HG03469 (cell line): Measurements from ENCODE around the gene CTNND2.

ENCODE experiments used
- ATAC-seq: cut with Tn5 transposase; IDR thresholded peaks from one replicate; pipeline ENCODE4 v1.9.1; 2021; ENCODE audit warnings: mild to moderate bottlenecking, moderate library complexity, moderate number of reproducible peaks; ENCODE audit not compliant: unreplicated experiment

CTNND2 gene

DNA sequence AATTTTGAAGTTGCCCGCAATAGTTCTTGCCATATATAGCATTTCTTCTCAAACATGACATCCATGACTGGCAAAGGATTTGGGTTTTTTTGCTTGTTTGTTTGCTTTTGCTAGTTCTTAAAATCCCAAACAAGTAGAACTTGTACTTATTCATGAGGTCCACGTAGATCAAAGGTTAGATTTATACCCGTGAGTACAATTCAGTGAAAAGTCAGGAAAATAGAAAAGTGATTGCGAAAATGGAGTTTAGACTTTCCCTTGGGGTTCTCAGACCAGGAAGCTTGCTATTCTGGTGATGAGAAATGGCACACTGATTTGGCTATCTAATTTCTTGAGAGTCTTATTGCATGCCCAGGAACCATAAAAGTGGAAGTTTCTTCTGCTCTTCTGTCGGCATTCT lies 304.7 kb downstream of the CTNND2 start:
- no peak for ATAC-seq

DNA sequence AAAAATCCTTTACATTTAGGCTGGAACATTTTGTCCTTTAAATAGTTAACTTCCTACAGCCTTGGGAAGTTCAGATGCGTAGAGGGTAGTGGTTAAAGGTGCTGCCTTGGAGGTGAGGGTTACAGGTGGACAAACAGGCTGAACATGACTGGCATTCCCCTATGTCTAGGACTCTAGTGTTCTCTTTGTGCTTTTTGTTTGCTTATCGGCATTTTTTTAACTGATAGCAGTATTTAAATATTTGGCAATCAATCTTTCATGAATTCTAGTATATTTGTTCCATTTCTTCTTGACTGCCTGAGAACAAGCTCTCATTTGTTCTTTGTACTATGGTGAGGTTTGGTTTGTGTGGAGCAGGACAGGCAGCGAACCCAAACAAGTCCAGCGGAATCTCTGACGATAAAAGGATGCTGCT lies 307.6 kb downstream of the CTNND2 start:
- ATAC-seq, result no peak

- ATAC-seq, result no peak
These were observed 308.1 kb downstream of the CTNND2 start for GRCh38 chr5:11596185-11596584.

- no peak for ATAC-seq
These were observed 309.2 kb downstream of the CTNND2 start for GRCh38 chr5:11595045-11595444.

DNA sequence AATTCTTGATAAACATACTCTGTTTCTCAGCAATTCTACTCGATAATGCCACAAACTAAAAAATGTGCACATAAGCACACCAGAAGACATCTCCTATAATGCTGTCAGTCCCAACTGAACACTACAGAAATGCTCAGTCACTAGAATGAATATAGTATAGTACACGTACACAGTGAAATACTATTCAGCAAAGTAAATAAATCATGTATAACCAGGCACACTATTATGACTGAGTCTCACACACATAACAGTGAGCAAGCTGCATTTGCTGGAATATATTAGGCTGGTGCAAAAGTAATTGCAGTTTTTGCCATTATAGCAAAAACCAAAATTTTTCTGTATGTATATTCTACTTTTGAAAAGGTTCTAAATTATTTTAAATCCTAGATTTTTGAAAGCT lies 310.2 kb downstream of the CTNND2 start:
- no peak for ATAC-seq

GRCh38 chr5:11590475-11590874 lies 313.8 kb downstream of the CTNND2 start:
- ATAC-seq, result no peak

- ATAC-seq, result no peak
These were observed 315.4 kb downstream of the CTNND2 start for GRCh38 chr5:11588803-11589202.

DNA sequence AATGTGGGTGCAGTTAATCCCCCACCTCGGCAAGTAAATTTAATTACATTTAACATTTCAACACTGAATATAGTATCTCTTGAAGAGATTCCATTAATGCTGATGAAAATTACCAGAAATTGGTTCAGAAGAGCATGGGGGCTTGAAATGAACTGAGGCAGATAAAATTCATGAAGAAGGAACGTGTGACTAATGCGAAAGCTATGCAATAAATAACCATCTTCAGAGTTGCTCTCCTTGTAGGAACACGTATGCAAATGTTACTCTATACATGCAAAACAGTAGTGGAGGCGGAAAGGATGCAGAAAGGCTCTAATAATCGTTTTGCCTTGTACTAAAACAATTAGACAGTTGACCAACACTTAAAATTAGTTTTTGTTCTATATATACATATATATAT lies 320.2 kb downstream of the CTNND2 start:
- ATAC-seq, result no peak

DNA sequence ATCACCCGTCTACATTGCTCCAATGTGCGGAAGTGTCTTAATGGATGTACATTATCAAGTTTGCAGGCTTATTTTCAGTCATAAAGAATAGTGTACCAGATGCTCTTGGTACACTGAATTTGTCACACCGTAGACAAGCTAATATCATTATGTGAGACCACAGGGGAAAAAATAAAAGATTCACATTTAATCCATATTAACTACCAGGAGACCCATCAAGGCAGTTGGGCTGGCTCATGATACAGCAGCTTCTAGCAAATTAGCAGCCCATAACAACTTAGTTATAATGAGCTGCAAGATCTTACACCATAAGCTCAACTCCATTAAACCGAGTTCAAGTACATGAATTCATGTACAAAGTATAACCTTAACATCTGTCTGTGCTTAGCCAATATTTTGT lies 324.9 kb downstream of the CTNND2 start:
- ATAC-seq, result no peak

- ATAC-seq, result no peak
These were observed 329.5 kb downstream of the CTNND2 start for GRCh38 chr5:11574787-11575186.

DNA sequence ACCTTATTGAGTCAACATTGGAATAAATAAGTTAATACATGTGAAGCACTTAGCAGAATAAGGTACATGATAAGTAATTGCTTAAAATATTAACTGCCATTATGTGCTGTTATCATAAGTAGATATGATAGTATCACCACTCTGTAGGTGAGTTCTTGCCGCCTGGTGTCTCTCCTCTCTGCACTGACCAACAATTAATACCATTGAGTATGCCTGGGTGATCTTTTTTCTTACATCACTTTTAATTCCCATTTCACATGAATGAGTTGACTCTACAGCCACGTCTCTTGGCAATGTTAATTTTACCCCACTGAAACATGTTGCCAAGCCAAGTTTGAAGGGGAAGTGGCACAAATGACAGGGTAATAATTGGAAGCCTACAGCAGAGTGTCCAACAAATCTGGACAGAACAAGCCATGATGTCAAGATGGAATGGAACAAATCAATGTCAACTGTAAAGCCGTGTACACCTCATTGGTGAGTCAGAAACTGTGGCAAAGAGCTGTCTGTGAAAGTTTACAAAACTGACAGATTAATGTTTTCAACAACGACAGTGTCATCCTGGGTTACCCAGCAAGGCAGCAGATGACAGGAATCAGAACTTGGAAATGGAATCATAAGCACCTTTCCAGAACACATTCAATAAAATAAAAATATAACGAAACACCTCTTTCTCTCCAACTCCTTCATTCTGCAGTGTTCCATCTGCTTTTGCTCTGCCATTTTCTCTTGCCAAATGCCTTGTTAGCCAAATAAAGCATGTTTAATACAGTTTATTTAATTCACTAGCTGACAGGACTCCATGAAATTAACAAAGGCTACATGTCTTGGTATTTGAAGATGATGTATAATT lies 330.9 kb downstream of the CTNND2 start:
- no peak for ATAC-seq

- no peak for ATAC-seq
These were observed 339.5 kb downstream of the CTNND2 start for GRCh38 chr5:11564706-11565105.

DNA sequence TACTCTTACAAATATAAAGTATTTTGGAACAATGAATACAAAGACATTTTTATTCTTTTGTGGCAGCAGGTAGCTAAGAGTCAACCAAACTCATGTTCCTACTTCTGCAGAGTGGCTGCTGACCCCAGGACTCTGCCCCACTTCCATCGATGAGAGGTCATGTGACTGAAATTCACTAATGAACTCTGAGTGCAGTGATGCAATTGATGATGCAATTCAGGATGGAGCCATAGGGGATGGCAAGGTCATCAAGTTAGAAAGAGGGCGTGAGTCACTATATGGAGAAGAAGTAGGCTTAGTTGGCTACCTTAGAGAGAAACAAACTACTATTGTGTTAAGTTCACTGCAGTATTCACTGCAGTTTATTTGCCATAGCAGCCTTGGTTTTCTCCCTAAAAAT lies 340.4 kb downstream of the CTNND2 start:
- ATAC-seq, result no peak

DNA sequence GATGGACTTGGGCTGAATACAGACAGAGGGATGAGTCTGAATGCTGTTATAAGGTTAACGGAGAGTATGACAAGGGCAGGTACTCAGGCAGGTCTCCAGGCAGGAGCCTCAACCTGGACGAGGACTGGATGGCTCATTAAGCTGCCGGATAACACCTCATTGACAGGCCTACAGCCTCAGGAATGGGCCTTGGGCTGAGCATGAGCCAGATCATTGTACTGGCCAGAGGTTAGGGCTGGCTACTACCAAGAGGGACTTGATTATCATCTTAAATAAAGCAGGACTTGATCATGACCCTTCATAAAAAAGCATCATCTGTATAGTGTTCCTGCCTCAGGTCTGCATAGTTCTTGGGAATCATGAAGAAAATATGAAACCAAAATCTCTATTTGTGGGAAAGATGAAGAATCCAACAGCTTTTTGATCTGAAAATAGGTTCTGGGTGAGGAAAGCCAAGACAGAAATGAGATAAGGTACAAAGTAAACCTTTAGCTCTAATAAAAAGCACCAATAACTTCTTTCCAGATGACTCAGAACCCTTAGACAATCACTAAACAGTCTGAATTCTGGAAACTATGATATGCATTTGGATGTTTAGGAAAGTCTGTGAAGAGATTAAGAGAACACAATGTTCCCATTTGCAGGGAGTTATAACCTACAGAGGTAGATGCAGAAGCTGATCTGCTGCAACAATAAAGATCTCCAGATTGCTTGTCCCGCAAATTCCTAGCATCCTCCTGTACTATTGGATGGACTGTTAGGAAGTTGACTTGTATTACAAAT lies 343.1 kb downstream of the CTNND2 start:
- ATAC-seq, result no peak

DNA sequence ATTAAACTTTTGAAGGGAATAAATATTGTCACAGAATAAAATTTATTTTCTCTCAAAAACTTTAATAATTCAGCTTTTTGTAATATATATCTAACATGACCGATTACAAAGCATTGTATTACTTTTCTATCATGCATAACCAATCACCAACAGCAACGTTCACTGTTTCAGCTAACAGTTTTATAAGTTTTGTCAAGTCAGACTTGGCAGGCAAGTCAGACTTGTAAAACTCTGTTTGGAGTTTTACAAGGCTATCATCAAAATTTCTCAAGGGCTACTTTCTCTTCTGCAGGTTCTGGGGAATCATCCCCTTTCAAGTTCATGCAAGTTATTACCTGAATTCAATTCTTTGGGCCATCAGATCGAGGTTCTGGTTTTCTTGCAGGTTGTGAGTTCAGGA lies 347.2 kb downstream of the CTNND2 start:
- no peak for ATAC-seq

GRCh38 chr5:11555171-11555570 lies 349.1 kb downstream of the CTNND2 start:
- no peak for ATAC-seq

GRCh38 chr5:11547730-11548129 lies 356.5 kb downstream of the CTNND2 start:
- no peak for ATAC-seq

DNA sequence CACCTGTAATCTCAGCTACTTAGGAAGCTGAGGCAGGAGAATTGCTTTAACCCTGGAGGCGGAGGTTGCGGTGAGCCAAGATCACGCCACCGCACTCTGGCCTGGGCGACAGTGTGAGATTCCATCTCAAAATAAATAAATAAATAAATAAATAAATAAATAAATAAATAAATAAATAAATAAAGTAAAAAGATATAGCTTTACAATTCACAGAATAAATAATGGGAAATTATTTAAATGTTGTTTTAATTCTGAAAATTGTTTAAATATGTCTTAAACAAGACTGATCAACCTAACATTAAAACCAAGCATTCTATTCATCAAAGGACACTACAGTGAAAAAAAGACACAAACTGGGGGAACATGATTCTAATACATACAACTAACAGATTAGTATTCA lies 357.1 kb downstream of the CTNND2 start:
- ATAC-seq, result no peak

DNA sequence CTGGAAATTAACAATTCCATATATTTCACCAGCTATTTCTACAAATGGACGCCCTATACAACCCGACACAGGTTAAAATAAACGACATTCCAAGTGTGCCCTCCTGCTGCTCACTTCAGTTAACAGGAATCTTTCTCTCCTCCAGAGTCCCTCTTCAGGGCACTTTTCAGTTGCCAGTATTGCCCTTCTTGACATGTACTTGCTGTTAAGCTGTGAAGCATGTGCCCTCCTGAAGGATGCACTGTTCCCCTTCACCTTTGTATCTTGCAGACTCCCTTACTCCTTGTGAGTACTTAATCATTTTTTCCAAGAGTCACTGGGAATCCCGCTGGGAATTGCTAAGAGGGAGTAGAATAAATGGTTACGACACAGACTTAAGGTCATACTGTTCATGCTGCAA lies 364.1 kb downstream of the CTNND2 start:
- no peak for ATAC-seq

DNA sequence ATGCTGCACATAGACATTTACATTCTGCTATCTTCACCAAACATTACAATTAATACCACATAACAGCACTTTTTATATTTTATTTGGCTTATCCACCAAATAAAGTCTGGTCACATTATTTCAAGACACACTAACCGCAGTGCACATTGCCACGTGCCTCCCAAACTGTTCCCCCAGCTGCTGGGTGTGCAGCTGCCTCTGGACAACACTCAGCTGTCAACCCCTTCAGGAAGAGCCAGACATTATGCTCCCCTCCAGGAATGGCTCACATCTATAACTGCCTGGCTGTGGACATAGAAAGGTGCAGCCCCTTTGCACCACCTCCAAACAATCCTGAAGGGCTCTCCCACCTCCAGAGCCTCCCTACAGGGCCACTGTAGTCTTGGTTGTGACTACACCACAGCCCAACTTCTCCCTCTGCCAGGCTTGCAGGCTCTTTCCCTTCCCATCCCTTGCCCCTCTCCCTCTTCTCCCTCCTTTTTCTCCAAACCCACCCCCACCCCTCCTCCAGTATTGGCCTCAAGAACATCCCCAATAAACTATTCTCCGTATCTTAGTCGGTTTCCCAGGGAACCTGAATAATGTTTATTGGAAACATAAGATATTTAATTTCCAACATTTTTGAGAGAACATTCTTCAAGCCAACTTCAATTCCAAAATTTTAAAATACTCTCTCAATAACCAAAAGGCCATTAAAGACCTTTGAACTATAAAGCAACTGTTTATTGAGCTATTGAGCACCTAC lies 372.3 kb downstream of the CTNND2 start:
- no peak for ATAC-seq

GRCh38 chr5:11528720-11529119 lies 375.5 kb downstream of the CTNND2 start:
- ATAC-seq, result no peak
